Left kidney (tissue), 2 donors: ENCODE data around the gene PFKP. TPM values are rescaled to one million over a fixed set of nuclear protein-coding genes. Genes with fewer than 3 reads are reported as not detected.
A peak's percentile ranks its signal among the peaks of the same experiment; 100 is the strongest.
"Not testable (repeated sequence)": the region's sequence is repeated elsewhere in the genome, so short reads cannot be mapped to it uniquely, and the experiment has no call there.

Experiments
- DNase-seq: peaks from one replicate; pipeline ENCODE4 v3.0.0-alpha.2; 2013
- polyA plus RNA-seq: library from polyadenylated mRNA; unstranded; fragments of 120-200 nt; gene quantifications from one replicate; pipeline ENCODE4 v1.2.1, GENCODE V29; 2013; ENCODE audit not compliant: insufficient read length

The PFKP gene
- polyA plus RNA-seq, 1 donor: 31.5 TPM

GRCh38 chr10:3152566-3152935 lies 85.2 kb downstream of the PFKP start:
- DNase-seq: no peak

- peak; percentile 33 for DNase-seq
These were observed 87.3 kb downstream of the PFKP start for GRCh38 chr10:3154666-3155065.

- DNase-seq: no peak
These were observed 91.8 kb downstream of the PFKP start for GRCh38 chr10:3159152-3159551.

- no peak for DNase-seq
These were observed 95.2 kb downstream of the PFKP start for GRCh38 chr10:3162533-3162932.

- DNase-seq: no peak
These were observed 96.5 kb downstream of the PFKP start for GRCh38 chr10:3163879-3164278.

- DNase-seq: no peak
These were observed 97.8 kb downstream of the PFKP start for GRCh38 chr10:3165196-3165595.

- no peak for DNase-seq
These were observed 99.3 kb downstream of the PFKP start for GRCh38 chr10:3166496-3167290.

- no peak for DNase-seq
These were observed 100.4 kb downstream of the PFKP start for GRCh38 chr10:3167611-3168330.

GRCh38 chr10:3169271-3169670 lies 101.9 kb downstream of the PFKP start:
- DNase-seq: no peak

GRCh38 chr10:3169673-3170072 lies 102.3 kb downstream of the PFKP start:
- DNase-seq: no peak

GRCh38 chr10:3171488-3171887 lies 104.1 kb downstream of the PFKP start:
- DNase-seq: not testable (repeated sequence)

GRCh38 chr10:3172081-3172445 lies 104.7 kb downstream of the PFKP start:
- DNase-seq: peak; percentile 45

GRCh38 chr10:3172446-3173170 lies 105.3 kb downstream of the PFKP start, which contains the start of gene PITRM1:
TSS of gene PITRM1 (minus strand) at chr10:3172782. CDS start at chr10:3172772, 10 bp downstream.
- DNase-seq: peak; percentile 97

GRCh38 chr10:3173171-3173878 lies 106.0 kb downstream of the PFKP start:
- DNase-seq: no peak

GRCh38 chr10:3178042-3178441 lies 110.7 kb downstream of the PFKP start:
- DNase-seq: no peak

GRCh38 chr10:3179174-3179573 lies 111.8 kb downstream of the PFKP start:
- DNase-seq: no peak

GRCh38 chr10:3180355-3181025 lies 113.1 kb downstream of the PFKP start:
- no peak for DNase-seq

- no peak for DNase-seq
These were observed 118.0 kb downstream of the PFKP start for GRCh38 chr10:3185386-3185785.

- no peak for DNase-seq
These were observed 119.0 kb downstream of the PFKP start for GRCh38 chr10:3186368-3186767.
